C4-2B (cell line): ENCODE measurements around the gene CASP10.

Source experiments
- ZFX ChIP-seq: fragments of 450-650 bp; IDR thresholded peaks from 2 replicates; pipeline ENCODE4 v1.6.1; 2017
- TF ChIP-seq, protein P1 (sequence below): fragments of 450-650 bp; conservative IDR thresholded peaks from 2 replicates; pipeline ENCODE4 v1.5.1; 2017; ENCODE audit warnings: mild to moderate bottlenecking

DNA sequence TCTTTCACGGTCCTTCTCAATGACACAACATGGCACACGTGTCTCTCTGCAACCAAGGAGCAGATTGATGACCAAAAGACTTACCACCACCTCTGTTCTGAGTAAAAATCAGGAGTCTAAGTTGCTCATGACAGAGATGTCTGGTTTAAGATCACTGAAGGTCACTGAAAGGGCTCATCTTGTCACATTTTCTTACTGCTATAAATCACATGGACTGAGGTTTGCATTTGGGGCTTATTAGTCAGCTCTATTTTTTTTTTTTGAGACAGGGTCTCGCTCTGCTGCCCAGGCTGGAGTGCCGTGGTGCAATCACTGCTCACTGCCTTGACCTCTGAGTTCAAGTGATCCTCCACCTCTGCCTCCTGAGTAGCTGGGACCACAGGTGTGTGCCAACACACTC is 47.6 kb upstream of the CASP10 start:
- TF ChIP-seq, protein P1, sequence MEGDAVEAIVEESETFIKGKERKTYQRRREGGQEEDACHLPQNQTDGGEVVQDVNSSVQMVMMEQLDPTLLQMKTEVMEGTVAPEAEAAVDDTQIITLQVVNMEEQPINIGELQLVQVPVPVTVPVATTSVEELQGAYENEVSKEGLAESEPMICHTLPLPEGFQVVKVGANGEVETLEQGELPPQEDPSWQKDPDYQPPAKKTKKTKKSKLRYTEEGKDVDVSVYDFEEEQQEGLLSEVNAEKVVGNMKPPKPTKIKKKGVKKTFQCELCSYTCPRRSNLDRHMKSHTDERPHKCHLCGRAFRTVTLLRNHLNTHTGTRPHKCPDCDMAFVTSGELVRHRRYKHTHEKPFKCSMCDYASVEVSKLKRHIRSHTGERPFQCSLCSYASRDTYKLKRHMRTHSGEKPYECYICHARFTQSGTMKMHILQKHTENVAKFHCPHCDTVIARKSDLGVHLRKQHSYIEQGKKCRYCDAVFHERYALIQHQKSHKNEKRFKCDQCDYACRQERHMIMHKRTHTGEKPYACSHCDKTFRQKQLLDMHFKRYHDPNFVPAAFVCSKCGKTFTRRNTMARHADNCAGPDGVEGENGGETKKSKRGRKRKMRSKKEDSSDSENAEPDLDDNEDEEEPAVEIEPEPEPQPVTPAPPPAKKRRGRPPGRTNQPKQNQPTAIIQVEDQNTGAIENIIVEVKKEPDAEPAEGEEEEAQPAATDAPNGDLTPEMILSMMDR, result no peak
- TF ChIP-seq ZFX, result no peak
